GM23338 (cell line): ENCODE measurements around the gene NPAS2. TPM values are rescaled to one million over a fixed set of nuclear protein-coding genes. Genes with fewer than 3 reads are reported as not detected.

Source experiments
- ATAC-seq: fragments of 200-7000 bp; cut with Tn5 transposase; 3 replicates; pipeline ENCODE4 v1.9.1; 2020
- DNase-seq: peaks from one replicate; pipeline ENCODE4 v3.0.0-alpha.2; 2015; ENCODE audit warnings: low spot score
- H2AFZ ChIP-seq: fragments of 200-600 bp; sonication (generic); 2 replicates; pipeline ENCODE4 v1.8.0; 2016; ENCODE audit warnings: antibody characterized with exemption, mild to moderate bottlenecking, moderate library complexity
- H3F3A ChIP-seq: fragments of 200-600 bp; sonication (generic); replicated peaks from 2 replicates; pipeline ENCODE4 v1.8.0; 2017; ENCODE audit warnings: antibody characterized with exemption, mixed run types, low read depth
- H3K27ac ChIP-seq: fragments of 200-600 bp; sonication (generic); 2 replicates; pipeline ENCODE4 v1.6.1; 2016; ENCODE audit warnings: low read depth
- H3K27me3 ChIP-seq: fragments of 200-600 bp; sonication (generic); 2 replicates; pipeline ENCODE4 v1.8.0; 2016; ENCODE audit warnings: mild to moderate bottlenecking, mixed run types, moderate library complexity; ENCODE audit not compliant: insufficient read depth
- H3K36me3 ChIP-seq: fragments of 200-600 bp; sonication (generic); 2 replicates; pipeline ENCODE4 v1.8.0; 2016; ENCODE audit warnings: mild to moderate bottlenecking; ENCODE audit not compliant: insufficient read depth
- H3K4me1 ChIP-seq: fragments of 200-600 bp; sonication (generic); 2 replicates; pipeline ENCODE4 v1.8.0; 2016; ENCODE audit warnings: mild to moderate bottlenecking, moderate library complexity; ENCODE audit not compliant: insufficient read depth
- H3K4me2 ChIP-seq: fragments of 200-600 bp; sonication (generic); 2 replicates; pipeline ENCODE4 v1.7.1; 2017; ENCODE audit warnings: mixed run types
- H3K4me3 ChIP-seq: fragments of 200-600 bp; sonication (generic); 2 replicates; pipeline ENCODE4 v1.6.1; 2016; ENCODE audit warnings: mixed run types
- H3K79me2 ChIP-seq: fragments of 200-600 bp; sonication (generic); replicated peaks from 2 replicates; pipeline ENCODE4 v1.8.0; 2017; ENCODE audit warnings: mild to moderate bottlenecking; ENCODE audit not compliant: insufficient read depth
- H3K9me2 ChIP-seq: fragments of 200-600 bp; sonication (generic); 2 replicates; pipeline ENCODE4 v1.8.0; 2017; ENCODE audit not compliant: insufficient read depth
- H4K20me1 ChIP-seq: fragments of 200-600 bp; sonication (generic); replicated peaks from 2 replicates; pipeline ENCODE4 v1.8.0; 2017; ENCODE audit warnings: mild to moderate bottlenecking; ENCODE audit not compliant: insufficient read depth
- H3K27ac Mint-ChIP-seq: 2 replicates; pipeline ENCODE4 v1.8.0; 2020; ENCODE audit warnings: inconsistent platforms, mild to moderate bottlenecking, moderate library complexity, mixed read lengths
- H3K27me3 Mint-ChIP-seq: 3 replicates; pipeline ENCODE4 v1.8.0; 2022; ENCODE audit warnings: low read depth, mild to moderate bottlenecking, moderate library complexity, mixed read lengths, inconsistent platforms; ENCODE audit not compliant: insufficient read depth, poor library complexity
- H3K36me3 Mint-ChIP-seq: 3 replicates; pipeline ENCODE4 v1.8.0; 2021; ENCODE audit warnings: low read depth, mild to moderate bottlenecking, inconsistent platforms, moderate library complexity, mixed read lengths
- H3K4me1 Mint-ChIP-seq: 3 replicates; pipeline ENCODE4 v1.8.0; 2020; ENCODE audit warnings: mild to moderate bottlenecking, inconsistent platforms, mixed read lengths
- H3K4me3 Mint-ChIP-seq: 3 replicates; pipeline ENCODE4 v1.8.0; 2021; ENCODE audit warnings: moderate library complexity, mild to moderate bottlenecking, inconsistent platforms, mixed read lengths
- H3K9me3 Mint-ChIP-seq: 3 replicates; pipeline ENCODE4 v1.8.0; 2020; ENCODE audit warnings: moderate library complexity, mild to moderate bottlenecking, inconsistent platforms, mixed read lengths
- CREB1 ChIP-seq: fragments of 250-450 bp; sonication (Bioruptor Pico); IDR thresholded peaks from 2 replicates; pipeline ENCODE4 v1.5.0; 2020; ENCODE audit warnings: low read depth, mild to moderate bottlenecking, moderate library complexity
- EZH2 ChIP-seq: fragments of 200-600 bp; sonication (generic); IDR thresholded peaks from one replicate; pipeline ENCODE4 v1.8.0; 2017; ENCODE audit warnings: antibody characterized with exemption, mild to moderate bottlenecking, low read depth; ENCODE audit not compliant: unreplicated experiment
- NANOG ChIP-seq: IDR thresholded peaks from 2 replicates; pipeline ENCODE4 v1.6.1; 2016; ENCODE audit warnings: antibody characterized with exemption, borderline replicate concordance
- POLR2AphosphoS5 ChIP-seq: IDR thresholded peaks from 2 replicates; pipeline ENCODE4 v1.6.1; 2016; ENCODE audit warnings: antibody characterized with exemption, low read depth
- STAT1 ChIP-seq: IDR thresholded peaks from one replicate; pipeline ENCODE4 v1.6.1; 2016; ENCODE audit warnings: antibody characterized with exemption; ENCODE audit not compliant: unreplicated experiment
- ZNF331 ChIP-seq: fragments of 250-450 bp; sonication (Bioruptor Pico); IDR thresholded peaks from 2 replicates; pipeline ENCODE4 v1.5.0; 2020; ENCODE audit warnings: low read depth, mild to moderate bottlenecking, moderate library complexity
- polyA plus RNA-seq: library from polyadenylated mRNA; unstranded; fragments of >200 nt; fragmentation: Nextera tagmentation; extraction: Ambion mirVana; gene quantifications from 2 replicates; pipeline ENCODE4 v1.2.1, GENCODE V29; 2016
- total RNA-seq: library from RNA; depleted of rRNA; stranded (reverse); fragments of >200 nt; shearing (Covaris generic); gene quantifications from 2 replicates; pipeline ENCODE4 v1.2.3, GENCODE V29; 2014
- TF ChIP-seq, protein P1 (sequence below): fragments of 250-450 bp; sonication (Bioruptor Pico); IDR thresholded peaks from 2 replicates; pipeline ENCODE4 v1.5.0; 2020; ENCODE audit warnings: mild to moderate bottlenecking, moderate library complexity
- TF ChIP-seq, protein P2 (sequence below): IDR thresholded peaks from 2 replicates; pipeline ENCODE4 v1.6.1; 2016; ENCODE audit warnings: antibody characterized with exemption
- TF ChIP-seq, protein P3 (sequence below), 2 experiments: fragments of 200-600 bp in 1 of 2; sonication (generic) in 1 of 2; conservative IDR thresholded peaks; 2 replicates each; pipeline versions ENCODE4 v1.5.1 to v1.6.1; 2016 to 2017; ENCODE audit warnings: antibody characterized with exemption in 2 of 2, low read depth in 2 of 2, mild to moderate bottlenecking in 2 of 2, moderate library complexity in 1 of 2

NPAS2 gene
- total and polyA plus RNA-seq, 2 experiments from 2014 or later, result 0.56 to 1.1 TPM

DNA sequence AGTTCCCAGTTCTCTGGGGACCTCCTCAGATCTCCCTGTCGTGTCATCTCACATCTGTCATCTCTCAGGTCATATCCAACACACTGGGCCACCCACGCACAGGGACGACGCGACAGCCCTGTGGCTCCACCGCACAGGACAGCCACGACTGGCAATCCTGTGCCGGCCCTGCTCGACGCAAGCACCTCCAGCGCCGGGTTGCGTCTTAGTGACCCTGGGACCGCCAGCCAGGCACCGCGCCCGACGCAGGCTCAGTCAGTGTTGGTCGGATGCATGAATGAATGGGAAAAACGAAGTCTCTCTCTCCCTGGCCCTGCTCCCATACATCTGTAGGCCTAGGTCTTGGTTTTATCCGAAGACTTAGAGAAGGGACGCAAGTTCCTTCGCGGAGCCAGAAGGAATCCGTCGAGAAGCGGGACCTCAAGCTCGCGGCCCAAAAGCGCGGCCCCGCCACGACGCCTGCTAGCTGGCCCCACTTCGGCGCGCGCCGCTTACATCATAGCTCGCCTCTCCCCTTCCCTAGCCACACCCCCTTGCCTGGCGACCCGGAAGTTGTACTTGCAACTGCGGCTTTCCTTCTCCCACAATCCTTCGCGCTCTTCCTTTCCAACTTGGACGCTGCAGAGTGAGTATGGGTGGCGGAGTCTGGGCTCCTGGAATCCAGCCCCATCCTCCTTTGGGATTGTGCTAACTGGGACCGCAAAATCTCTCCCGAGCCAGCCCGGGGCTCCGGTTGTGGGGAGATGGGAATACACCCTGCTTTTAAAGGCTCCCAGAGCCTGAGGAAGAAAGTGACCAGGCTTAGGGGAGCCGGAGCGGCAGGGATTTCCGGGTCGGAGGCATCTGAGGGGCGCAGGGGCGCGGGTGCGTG, 182.0 kb downstream of the NPAS2 start, which contains the start of gene RPL31 (continued):
- TF ChIP-seq, protein P1, sequence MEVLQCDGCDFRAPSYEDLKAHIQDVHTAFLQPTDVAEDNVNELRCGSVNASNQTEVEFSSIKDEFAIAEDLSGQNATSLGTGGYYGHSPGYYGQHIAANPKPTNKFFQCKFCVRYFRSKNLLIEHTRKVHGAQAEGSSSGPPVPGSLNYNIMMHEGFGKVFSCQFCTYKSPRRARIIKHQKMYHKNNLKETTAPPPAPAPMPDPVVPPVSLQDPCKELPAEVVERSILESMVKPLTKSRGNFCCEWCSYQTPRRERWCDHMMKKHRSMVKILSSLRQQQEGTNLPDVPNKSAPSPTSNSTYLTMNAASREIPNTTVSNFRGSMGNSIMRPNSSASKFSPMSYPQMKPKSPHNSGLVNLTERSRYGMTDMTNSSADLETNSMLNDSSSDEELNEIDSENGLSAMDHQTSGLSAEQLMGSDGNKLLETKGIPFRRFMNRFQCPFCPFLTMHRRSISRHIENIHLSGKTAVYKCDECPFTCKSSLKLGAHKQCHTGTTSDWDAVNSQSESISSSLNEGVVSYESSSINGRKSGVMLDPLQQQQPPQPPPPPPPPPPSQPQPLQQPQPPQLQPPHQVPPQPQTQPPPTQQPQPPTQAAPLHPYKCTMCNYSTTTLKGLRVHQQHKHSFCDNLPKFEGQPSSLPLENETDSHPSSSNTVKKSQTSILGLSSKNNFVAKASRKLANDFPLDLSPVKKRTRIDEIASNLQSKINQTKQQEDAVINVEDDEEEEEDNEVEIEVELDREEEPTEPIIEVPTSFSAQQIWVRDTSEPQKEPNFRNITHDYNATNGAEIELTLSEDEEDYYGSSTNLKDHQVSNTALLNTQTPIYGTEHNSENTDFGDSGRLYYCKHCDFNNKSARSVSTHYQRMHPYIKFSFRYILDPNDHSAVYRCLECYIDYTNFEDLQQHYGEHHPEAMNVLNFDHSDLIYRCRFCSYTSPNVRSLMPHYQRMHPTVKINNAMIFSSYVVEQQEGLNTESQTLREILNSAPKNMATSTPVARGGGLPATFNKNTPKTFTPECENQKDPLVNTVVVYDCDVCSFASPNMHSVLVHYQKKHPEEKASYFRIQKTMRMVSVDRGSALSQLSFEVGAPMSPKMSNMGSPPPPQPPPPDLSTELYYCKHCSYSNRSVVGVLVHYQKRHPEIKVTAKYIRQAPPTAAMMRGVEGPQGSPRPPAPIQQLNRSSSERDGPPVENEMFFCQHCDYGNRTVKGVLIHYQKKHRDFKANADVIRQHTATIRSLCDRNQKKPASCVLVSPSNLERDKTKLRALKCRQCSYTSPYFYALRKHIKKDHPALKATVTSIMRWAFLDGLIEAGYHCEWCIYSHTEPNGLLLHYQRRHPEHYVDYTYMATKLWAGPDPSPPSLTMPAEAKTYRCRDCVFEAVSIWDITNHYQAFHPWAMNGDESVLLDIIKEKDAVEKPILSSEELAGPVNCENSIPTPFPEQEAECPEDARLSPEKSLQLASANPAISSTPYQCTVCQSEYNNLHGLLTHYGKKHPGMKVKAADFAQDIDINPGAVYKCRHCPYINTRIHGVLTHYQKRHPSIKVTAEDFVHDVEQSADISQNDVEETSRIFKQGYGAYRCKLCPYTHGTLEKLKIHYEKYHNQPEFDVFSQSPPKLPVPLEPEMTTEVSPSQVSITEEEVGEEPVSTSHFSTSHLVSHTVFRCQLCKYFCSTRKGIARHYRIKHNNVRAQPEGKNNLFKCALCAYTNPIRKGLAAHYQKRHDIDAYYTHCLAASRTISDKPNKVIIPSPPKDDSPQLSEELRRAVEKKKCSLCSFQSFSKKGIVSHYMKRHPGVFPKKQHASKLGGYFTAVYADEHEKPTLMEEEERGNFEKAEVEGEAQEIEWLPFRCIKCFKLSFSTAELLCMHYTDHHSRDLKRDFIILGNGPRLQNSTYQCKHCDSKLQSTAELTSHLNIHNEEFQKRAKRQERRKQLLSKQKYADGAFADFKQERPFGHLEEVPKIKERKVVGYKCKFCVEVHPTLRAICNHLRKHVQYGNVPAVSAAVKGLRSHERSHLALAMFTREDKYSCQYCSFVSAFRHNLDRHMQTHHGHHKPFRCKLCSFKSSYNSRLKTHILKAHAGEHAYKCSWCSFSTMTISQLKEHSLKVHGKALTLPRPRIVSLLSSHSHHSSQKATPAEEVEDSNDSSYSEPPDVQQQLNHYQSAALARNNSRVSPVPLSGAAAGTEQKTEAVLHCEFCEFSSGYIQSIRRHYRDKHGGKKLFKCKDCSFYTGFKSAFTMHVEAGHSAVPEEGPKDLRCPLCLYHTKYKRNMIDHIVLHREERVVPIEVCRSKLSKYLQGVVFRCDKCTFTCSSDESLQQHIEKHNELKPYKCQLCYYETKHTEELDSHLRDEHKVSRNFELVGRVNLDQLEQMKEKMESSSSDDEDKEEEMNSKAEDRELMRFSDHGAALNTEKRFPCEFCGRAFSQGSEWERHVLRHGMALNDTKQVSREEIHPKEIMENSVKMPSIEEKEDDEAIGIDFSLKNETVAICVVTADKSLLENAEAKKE (CRISPR knock-in tag), result no peak
- TF ChIP-seq NANOG, result no peak
- TF ChIP-seq POLR2AphosphoS5, result peak; percentile 98
- peak; percentile 95 for TF ChIP-seq CREB1 (CRISPR knock-in tag)

DNA sequence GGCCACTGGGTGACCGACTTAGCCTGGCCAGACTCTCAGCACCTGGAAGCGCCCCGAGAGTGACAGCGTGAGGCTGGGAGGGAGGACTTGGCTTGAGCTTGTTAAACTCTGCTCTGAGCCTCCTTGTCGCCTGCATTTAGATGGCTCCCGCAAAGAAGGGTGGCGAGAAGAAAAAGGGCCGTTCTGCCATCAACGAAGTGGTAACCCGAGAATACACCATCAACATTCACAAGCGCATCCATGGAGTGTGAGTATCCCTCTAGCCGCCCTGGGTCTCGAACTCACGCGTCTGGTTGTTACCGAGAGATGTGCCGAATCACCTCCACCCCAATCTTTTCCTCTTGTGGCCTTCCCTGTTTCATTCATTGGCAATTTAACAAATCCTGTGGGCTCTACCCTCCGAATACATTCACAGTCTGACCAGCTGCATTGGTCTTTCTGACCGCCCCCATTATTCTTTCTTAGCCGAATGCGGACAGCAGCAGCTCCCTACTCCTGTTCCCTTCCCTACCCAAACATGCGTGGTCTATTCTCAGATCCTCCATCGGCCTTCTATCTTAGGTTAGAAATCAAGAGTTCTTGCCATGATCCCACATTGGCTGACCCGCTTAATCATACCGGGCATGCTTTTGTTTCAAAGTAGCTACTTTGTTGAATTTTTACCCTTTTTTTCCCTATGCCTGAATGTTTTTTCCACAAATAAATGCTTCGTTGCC, 182.8 kb downstream of the NPAS2 start:
- Histone ChIP-seq H3F3A (peaks cover 40% of the 10 kb centered on the region), H3K9me2 (no peaks in the 10 kb centered on the region), H2AFZ (no peak overlapping the region), H3K4me3 (peak overlapping the region; percentile 80), H3K36me3 (peaks cover 51% of the 10 kb centered on the region), H3K27me3 (0 out of 2 replicates have a peak, but pooled peaks cover 4% of the 10 kb centered on the region), H3K79me2 (peaks cover 36% of the 10 kb centered on the region), H3K4me2 (peak overlapping the region; percentile 87), H3K27ac (peak overlapping the region; percentile 95), H4K20me1 (peaks cover 32% of the 10 kb centered on the region), H3K4me1 (peaks cover 12% of the 10 kb centered on the region)
- Mint-ChIP-seq H3K36me3 (peaks cover 54% of the 10 kb centered on the region), H3K9me3 (peaks cover 11% of the 10 kb centered on the region), H3K4me1 (peaks cover 31% of the 10 kb centered on the region), H3K4me3 (peak overlapping the region; percentile 98), H3K27ac (peak overlapping the region; percentile 99), H3K27me3 (peaks cover 33% of the 10 kb centered on the region)
- no peak; the same call in 2 of the 3 replicates for ATAC-seq
- no peak for DNase-seq
- TF ChIP-seq EZH2 (no peak), NANOG (no peak), STAT1 (no peak), ZNF331 (no peak), CREB1 (CRISPR knock-in tag) (no peak)
- TF ChIP-seq, protein P2, sequence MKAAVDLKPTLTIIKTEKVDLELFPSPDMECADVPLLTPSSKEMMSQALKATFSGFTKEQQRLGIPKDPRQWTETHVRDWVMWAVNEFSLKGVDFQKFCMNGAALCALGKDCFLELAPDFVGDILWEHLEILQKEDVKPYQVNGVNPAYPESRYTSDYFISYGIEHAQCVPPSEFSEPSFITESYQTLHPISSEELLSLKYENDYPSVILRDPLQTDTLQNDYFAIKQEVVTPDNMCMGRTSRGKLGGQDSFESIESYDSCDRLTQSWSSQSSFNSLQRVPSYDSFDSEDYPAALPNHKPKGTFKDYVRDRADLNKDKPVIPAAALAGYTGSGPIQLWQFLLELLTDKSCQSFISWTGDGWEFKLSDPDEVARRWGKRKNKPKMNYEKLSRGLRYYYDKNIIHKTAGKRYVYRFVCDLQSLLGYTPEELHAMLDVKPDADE, result no peak
- TF ChIP-seq, protein P3, sequence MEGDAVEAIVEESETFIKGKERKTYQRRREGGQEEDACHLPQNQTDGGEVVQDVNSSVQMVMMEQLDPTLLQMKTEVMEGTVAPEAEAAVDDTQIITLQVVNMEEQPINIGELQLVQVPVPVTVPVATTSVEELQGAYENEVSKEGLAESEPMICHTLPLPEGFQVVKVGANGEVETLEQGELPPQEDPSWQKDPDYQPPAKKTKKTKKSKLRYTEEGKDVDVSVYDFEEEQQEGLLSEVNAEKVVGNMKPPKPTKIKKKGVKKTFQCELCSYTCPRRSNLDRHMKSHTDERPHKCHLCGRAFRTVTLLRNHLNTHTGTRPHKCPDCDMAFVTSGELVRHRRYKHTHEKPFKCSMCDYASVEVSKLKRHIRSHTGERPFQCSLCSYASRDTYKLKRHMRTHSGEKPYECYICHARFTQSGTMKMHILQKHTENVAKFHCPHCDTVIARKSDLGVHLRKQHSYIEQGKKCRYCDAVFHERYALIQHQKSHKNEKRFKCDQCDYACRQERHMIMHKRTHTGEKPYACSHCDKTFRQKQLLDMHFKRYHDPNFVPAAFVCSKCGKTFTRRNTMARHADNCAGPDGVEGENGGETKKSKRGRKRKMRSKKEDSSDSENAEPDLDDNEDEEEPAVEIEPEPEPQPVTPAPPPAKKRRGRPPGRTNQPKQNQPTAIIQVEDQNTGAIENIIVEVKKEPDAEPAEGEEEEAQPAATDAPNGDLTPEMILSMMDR (conservative IDR thresholded peaks at IDR 0.05; ENCODE audit: low read depth in 2 of 2), result no peak
